ENCODE measurements around the gene PLK1. TPM values are rescaled to one million over a fixed set of nuclear protein-coding genes. Genes with fewer than 3 reads are reported as not detected.

PLK1 gene
- total RNA-seq, 1 donor from 2014 or later = 108 TPM

DNA sequence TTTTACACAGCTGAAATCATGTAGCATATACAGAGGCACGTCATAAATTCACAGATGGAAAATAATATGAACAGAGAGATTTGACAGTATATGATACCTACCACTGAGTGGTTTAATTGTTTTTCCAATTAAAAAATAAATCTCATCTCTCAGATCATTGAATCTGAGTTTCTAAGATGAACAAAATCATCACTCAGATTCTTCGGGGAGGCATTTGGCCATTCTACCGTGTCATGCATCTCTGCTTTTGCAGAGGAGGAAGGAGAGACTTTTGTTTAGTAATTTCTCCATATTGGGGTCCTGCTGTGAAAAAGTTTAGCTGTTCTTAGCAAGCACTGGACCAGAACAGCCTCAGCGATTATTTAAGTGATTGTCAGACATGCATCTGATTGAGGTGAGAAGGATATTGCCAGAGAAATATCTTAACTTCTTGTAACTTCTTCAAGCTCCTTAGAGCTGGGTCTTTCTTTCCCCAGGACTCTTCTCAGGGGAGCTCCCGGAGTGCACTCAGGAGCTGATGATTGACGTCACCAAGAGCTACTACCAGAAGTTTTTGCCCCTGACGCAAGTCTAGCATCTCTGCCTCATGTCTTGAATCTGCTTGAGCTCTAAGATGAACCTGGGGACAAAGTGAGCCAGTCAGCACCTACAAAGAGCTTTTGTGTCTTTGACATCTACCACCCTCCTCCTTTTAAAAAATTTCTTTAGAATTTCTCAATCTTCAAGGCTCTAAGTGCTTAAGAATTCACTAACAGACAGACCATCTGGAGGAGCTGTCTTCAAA, 11.9 kb upstream of the PLK1 start:
- peaks cover 5% of the 10 kb centered on the region for H3K36me3 Mint-ChIP-seq (ENCODE audit: low read depth)
- H3K9me3 Mint-ChIP-seq = no peaks in the 10 kb centered on the region
- H3K27me3 Mint-ChIP-seq (ENCODE audit: low read depth) = no peaks in the 10 kb centered on the region
- DNase-seq (ENCODE audit: low read depth, low spot score) = no peak
- TF ChIP-seq, protein P1, sequence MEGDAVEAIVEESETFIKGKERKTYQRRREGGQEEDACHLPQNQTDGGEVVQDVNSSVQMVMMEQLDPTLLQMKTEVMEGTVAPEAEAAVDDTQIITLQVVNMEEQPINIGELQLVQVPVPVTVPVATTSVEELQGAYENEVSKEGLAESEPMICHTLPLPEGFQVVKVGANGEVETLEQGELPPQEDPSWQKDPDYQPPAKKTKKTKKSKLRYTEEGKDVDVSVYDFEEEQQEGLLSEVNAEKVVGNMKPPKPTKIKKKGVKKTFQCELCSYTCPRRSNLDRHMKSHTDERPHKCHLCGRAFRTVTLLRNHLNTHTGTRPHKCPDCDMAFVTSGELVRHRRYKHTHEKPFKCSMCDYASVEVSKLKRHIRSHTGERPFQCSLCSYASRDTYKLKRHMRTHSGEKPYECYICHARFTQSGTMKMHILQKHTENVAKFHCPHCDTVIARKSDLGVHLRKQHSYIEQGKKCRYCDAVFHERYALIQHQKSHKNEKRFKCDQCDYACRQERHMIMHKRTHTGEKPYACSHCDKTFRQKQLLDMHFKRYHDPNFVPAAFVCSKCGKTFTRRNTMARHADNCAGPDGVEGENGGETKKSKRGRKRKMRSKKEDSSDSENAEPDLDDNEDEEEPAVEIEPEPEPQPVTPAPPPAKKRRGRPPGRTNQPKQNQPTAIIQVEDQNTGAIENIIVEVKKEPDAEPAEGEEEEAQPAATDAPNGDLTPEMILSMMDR (conservative IDR thresholded peaks at IDR 0.05) = no peak
- H3K4me3 Mint-ChIP-seq = no peak overlapping the region
- H3K4me1 Mint-ChIP-seq = no peaks in the 10 kb centered on the region
- peak overlapping the region; percentile 24 for H3K27ac Mint-ChIP-seq (ENCODE audit: unreplicated experiment)

DNA sequence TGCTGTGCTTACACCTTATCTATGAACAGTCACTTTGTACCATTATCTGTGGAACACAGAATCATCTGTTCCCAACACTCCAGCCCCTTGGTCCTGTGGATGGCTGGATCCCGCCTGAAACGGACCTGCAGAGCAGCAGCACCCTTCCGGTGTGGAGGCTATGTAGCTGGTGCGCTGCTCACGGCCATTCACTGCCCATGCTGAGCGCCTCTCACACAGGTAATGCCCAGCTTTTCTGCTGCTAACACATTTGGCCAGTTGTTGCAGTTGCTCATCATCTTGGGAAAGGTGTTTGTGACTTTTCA, 11.4 kb upstream of the PLK1 start:
- Mint-ChIP-seq H3K27ac (ENCODE audit: unreplicated experiment) (no peak overlapping the region), H3K4me3 (no peak overlapping the region), H3K27me3 (ENCODE audit: low read depth) (no peaks in the 10 kb centered on the region), H3K4me1 (no peaks in the 10 kb centered on the region), H3K36me3 (ENCODE audit: low read depth) (peaks cover 6% of the 10 kb centered on the region), H3K9me3 (no peaks in the 10 kb centered on the region)
- TF ChIP-seq, protein P1 (conservative IDR thresholded peaks at IDR 0.05) = no peak
- no peak for DNase-seq (ENCODE audit: low read depth, low spot score)

DNA sequence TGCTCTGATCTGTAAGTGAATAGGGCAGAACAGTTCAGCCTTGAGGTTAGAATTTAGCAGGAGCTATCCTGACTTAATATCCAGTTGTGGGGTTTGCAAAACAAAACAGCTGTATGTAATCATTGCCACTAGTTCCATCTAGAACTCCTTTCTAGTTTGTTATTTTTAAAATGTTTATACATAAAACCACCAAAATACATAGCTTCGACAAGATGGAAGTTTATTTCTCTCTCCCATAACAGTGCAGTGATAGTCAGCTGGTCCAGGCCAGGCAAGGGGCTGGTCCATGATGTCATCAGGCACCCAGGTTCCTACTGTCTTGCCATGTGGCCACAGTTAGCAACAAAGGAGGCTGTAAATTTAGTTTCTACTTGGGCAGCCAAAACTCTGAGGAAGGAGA, 10.5 kb upstream of the PLK1 start:
- Mint-ChIP-seq H3K4me3 (no peak overlapping the region), H3K9me3 (no peaks in the 10 kb centered on the region), H3K27me3 (ENCODE audit: low read depth) (no peaks in the 10 kb centered on the region), H3K27ac (ENCODE audit: unreplicated experiment) (no peak overlapping the region), H3K4me1 (no peaks in the 10 kb centered on the region), H3K36me3 (ENCODE audit: low read depth) (peaks cover 6% of the 10 kb centered on the region)
- DNase-seq (ENCODE audit: low read depth, low spot score) = no peak
- TF ChIP-seq, protein P1 (conservative IDR thresholded peaks at IDR 0.05) = no peak

DNA sequence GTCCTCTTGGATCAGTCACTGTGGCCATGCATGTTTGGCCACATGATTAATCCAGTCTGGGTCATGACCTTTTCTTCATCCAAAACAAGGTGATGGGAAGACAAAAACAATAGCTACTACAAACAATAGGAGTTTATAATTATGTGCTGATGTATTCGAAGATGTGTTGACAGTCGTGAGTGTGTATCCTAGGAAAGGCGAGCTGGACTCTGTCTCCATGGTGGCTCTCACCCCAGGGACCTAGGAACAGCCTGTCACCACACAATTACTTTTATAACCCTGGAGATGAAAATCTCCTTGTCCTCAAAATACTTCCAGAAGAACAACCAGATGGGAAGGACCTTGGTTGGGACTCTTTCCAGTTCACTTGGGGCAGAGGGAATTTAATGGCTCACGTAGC, 9.8 kb upstream of the PLK1 start:
- H3K27ac Mint-ChIP-seq (ENCODE audit: unreplicated experiment) = no peak overlapping the region
- no peaks in the 10 kb centered on the region for H3K4me1 Mint-ChIP-seq
- no peaks in the 10 kb centered on the region for H3K27me3 Mint-ChIP-seq (ENCODE audit: low read depth)
- peaks cover 6% of the 10 kb centered on the region for H3K36me3 Mint-ChIP-seq (ENCODE audit: low read depth)
- DNase-seq (ENCODE audit: low read depth, low spot score) = no peak
- TF ChIP-seq, protein P1 (conservative IDR thresholded peaks at IDR 0.05) = no peak
- no peak overlapping the region for H3K4me3 Mint-ChIP-seq
- H3K9me3 Mint-ChIP-seq = no peaks in the 10 kb centered on the region

DNA sequence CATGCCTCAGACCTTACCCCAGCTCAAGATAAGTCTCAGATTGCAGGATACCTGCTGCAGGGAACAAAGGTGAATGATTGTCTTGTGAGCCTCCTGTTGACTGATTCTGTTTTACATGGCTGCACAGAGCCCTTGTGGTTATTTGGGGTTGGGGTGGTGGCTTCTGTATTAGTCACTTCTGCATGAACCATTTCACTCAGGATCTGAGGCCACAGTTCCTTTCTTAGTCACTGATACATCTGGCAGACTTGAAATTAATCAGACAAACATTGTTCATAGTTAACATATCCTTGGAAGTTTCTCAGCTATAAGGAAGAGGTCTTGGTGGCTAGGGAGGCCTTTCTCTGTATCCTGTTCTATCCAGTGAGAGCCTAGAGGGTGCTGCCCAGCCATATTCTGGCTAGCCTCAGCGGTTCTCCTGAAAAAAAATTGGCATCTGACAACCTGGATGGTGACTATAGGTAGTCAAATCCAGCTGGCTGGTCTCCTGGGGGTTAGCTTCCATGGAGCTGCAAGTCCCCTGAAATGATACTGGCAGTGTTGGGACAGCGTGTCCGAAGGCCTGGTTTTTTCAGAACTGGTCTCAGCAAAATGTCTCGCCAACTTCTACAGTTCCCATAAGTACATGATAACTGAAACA, 8.4 kb upstream of the PLK1 start:
- H3K27ac Mint-ChIP-seq (ENCODE audit: unreplicated experiment) = no peak overlapping the region
- no peaks in the 10 kb centered on the region for H3K27me3 Mint-ChIP-seq (ENCODE audit: low read depth)
- H3K4me3 Mint-ChIP-seq = no peak overlapping the region
- DNase-seq (ENCODE audit: low read depth, low spot score) = no peak
- TF ChIP-seq, protein P1 (conservative IDR thresholded peaks at IDR 0.05) = no peak
- H3K36me3 Mint-ChIP-seq (ENCODE audit: low read depth) = peaks cover 2% of the 10 kb centered on the region
- no peaks in the 10 kb centered on the region for H3K9me3 Mint-ChIP-seq
- no peaks in the 10 kb centered on the region for H3K4me1 Mint-ChIP-seq
